GM21717 (cell line): ENCODE results near the gene HOXB2.

Source experiments
- ATAC-seq: cut with Tn5 transposase; IDR thresholded peaks from one replicate; pipeline ENCODE4 v1.9.1; 2021; ENCODE audit warnings: mild to moderate bottlenecking, moderate library complexity; ENCODE audit not compliant: unreplicated experiment

Gene HOXB2

DNA sequence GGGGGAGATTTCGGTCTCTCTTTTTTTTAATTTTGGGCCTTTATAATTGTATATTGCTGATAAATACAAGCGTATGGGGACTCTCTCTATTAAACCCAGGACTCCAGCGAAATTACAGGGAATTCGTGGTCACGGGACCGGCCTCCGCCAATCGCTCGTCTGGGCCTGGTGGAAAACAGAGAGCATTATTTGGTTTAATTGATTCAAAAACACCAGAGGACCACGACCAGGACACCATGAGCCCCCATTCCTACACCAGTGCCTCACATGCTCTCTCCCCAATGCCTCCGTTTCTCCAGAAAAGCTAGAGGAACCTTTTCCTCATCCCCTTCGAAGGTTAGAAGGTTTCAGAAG lies at the start of gene HOXB2:
Gene HOXB2, minus strand, starts transcription at position 88 of the 354 bp plus-strand sequence. CDS start 198 bp downstream, outside the sequence.
- no peak for ATAC-seq

DNA sequence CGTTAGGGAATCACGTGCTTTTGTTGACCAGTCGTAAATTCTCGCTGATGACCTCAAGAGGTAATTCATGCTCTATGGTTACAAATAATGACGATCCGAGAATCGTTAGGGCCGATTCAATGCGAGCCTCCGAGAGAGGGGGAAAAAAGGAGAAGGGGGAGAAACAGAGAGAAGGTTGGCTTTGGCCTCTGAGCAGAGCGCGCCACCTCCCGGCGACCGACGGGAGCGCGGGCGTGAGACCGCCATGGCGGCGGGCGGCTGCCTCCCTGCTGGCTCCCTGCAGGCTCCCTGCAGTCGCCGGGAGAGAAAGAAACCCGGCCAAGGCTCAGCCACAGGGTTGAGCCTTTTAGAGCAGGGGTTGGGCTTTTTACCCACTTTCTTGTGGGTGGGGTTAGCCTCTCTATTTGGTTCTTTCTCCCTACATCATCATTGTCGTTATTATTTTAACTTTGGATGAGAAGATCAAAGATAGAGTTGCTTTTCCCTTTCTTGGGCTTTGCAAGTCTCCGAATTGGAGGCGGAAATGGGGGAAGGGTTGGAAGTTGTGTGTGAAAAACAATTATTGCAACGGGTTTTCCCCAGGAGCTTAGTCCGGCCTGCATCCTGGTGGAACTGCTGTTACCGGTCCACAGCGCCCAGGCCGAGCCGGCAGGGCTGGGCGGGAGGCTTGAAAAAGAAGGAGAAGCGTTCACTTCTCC lies 49.1 kb upstream of the HOXB2 start:
- no peak for ATAC-seq

- ATAC-seq: no peak
Observed at GRCh38 chr17:48593126-48593829, 48.4 kb upstream of the HOXB2 start, which contains the start of gene HOXB5. HOXB5 (minus strand) TSS chr17:48593779; CDS start chr17:48593682, 97 bp downstream.

DNA sequence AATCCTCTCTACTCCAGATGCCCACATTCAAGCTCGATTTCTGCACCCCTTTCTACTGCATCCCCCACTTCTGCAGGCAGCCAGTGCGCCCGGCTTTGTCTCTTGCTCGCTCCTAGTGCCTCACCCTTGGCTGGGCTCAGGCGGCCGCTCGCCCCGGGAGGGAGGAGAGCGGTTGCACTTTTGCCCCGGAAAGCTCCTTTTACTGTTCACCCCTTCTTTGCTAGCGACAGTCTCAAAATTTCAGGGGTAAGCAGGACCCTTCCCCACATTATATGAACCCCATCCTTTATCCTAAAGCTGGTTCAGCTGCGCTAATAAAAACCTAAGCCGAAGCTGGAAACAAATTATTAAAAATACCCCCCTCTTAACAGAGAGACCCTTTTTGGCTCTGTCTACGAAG lies 47.7 kb upstream of the HOXB2 start:
- ATAC-seq: no peak

DNA sequence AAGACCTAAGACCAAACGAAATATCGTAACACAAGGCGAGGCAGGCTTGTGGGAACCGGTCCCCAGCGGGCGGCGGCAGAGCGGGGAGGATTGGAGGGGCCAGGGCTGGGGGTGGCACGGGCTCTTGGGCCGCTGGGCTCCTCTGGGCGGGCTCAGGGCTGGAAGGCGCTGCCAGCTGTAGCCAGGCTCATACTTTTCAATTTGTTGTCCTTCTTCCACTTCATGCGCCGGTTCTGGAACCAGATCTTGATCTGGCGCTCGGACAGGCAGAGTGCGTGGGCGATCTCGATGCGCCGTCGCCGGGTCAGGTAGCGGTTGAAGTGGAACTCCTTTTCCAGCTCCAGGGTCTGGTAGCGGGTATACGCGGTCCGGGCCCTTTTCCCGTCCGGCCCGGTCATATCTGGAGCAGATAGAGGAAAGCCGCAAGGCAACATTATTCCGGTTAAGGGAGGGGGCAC lies 47.2 kb upstream of the HOXB2 start:
- no peak for ATAC-seq

DNA sequence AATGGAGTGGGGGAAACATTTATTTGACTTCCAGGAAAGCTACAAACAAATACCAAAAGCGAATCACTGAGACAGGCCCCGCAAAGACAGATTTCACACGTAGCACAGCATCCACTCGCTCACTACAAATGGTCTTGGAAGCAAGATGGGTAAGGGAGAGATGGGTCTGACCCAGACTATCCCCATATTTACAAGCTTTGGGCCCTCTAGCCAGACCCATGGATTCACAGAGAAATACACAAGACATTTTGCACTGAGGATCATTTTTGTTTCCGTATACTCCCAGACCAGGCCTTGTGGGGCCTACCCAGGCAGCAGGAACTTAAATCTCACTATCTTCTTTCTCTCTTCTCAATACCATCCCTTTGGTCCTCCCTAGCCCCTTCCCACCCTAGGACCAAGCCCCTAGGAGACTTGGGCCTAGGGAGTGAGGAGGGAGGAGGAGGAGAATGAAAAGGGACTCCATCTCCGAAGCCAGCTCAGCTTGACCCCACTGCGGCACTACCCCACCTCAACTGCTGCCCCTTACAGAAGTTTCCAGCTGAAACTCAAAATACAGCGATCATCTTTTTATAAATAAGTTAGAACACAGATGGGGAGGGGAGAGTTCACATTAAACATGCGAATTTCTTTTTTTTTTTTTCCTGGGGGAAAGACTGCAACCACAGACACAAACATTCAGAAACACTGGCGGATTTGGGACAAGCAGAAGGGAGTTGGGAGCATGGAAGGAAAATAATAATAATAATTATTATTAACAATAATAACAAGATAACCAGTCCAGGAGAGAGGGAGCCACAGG lies 46.5 kb upstream of the HOXB2 start:
- no peak for ATAC-seq

- ATAC-seq: no peak
Observed at GRCh38 chr17:48590607-48591161, 45.8 kb upstream of the HOXB2 start.

DNA sequence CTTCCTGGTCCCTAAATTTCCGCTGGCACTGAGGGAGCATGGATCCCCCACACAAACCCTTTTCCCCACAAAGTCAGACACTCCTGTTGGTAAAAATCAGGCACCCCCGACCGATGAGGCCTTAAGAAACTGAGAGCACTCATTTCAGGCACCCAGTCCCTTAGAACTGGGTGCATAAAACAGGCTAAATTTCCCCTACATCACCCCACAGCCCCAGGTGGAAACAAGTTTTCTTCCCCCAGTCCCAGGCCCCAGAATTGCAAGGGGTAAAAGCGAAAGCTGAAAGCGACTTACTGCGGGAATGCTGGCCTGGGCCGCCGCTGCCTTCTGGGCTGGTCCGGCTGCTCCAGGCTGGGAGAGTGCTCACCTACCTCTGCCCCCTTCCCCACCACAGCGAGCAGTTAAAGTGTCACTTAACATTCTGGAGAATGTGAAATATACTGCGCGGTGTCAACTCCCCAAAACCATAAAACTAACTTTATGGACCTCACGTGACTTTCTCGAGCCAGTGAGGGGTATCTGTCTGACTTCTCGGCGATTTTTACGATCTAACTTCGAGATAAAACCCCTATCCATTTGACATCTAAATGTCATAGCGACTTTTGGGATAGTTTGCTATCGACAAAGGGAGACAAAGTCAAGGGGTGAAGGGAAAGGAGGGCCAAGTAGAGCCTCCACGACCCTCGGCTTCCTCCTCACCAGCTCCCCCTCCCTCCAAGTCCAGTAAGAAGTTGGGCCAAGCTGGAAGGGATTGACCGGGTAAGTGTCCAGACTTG lies 45.1 kb upstream of the HOXB2 start, which contains the start of gene HOXB3:
Gene HOXB3, minus strand, starts transcription at position 411 of the 776 bp plus-strand sequence. CDS start 37,767 bp downstream, outside the sequence.
- ATAC-seq: no peak

DNA sequence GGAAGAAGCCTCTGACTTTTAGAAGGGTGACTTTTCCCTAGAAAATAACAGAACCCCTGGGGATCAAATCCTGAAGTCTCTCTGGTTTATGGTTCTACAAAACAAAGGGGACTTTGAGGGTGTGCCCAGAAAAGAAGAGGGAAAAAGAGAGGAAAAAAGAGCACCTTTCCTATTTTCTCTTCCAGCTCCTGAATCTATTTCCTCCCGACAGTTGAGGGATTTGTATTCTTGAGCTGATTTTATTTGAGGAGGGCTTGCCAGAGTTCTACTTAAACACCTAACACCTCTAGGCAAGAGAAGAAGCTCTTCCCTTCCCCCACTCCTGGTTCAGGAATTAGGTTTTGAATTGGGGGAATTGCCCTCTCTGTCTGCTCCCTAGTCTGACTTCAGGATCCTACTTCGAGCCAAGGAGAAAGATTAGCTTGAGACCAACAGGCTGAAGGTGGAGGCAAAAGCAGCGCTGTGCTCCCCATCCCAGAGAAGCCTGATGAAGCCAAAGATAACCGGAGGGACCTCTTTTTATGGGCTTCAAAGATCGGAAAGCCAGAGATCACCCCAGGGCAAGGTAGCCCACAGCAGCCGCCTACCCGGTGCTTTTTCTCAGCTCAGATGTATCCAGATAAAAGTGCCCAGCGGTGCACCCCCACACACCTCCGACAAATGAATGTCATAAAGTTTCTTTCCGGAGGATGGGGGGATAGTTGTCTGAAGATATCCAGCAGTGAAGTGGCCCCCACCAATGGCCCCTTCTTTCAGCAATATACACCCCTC lies 44.3 kb upstream of the HOXB2 start:
- ATAC-seq: no peak

GRCh38 chr17:48588528-48588927 lies 43.6 kb upstream of the HOXB2 start:
- ATAC-seq: no peak

DNA sequence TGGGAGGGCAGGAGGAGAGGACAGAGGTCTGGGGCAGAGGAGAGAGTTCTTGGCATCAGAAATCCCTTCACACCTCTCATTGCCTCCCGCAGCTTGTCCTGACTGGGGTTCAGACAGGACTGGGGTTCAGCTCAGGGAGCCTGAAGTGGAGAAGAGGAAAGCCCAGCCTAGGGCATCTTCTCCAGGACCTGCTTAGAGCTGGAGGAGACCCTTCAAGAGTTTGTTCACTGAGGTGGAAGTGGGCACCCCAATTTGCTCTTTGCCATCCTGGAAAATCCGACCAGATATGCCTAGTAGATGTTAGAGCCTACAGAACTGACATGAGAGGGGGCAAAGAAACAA lies 43.1 kb upstream of the HOXB2 start:
- no peak for ATAC-seq

GRCh38 chr17:48587276-48588073 lies 42.6 kb upstream of the HOXB2 start:
- ATAC-seq: no peak

DNA sequence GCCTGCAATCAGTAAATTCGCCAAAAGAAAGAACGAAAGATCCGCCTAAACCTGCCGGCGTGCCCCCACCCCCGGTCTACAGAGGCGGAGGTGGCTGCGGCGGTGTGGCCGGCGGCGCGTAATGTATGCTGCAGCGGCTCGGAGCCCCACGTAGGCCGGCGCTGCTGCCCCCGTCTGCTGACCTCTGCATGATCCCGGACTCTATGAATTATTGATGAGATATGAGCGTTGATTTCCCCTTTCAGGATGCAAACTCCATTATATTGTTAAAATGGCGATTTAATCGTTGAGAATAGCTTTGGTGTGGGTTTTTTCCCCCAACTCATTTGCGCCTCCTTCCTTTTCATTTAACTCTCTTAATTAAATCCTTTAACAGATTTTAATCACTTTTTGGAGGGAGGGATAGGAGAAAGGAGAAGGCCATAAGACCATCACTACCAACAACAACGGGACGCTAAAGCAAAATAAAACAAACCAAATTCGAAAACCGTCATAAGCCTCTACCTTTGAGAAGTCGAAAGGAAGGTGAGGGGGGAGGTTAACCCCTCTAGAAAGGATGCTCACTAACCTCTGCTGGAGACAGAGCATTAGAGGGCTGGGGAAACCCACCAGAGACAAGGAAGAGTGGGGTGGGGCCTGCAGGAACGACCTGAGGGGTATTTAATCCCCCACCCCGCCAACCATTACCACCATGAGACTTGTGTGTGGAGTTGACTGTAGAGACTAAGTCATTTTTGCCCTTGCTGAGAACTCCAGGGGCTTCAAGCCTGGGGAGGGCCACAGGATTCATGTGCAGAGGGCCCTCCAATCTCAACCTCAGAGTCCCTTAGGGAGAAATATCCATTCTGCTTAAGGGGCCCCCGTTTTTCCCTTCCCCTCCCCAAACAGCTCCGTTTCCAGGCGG lies 41.7 kb upstream of the HOXB2 start:
- no peak for ATAC-seq

- no peak for ATAC-seq
Observed at GRCh38 chr17:48584223-48584741, 39.4 kb upstream of the HOXB2 start.

GRCh38 chr17:48583708-48584222 lies 38.9 kb upstream of the HOXB2 start:
- ATAC-seq: no peak

GRCh38 chr17:48582750-48583069 lies 37.8 kb upstream of the HOXB2 start:
- ATAC-seq: no peak

DNA sequence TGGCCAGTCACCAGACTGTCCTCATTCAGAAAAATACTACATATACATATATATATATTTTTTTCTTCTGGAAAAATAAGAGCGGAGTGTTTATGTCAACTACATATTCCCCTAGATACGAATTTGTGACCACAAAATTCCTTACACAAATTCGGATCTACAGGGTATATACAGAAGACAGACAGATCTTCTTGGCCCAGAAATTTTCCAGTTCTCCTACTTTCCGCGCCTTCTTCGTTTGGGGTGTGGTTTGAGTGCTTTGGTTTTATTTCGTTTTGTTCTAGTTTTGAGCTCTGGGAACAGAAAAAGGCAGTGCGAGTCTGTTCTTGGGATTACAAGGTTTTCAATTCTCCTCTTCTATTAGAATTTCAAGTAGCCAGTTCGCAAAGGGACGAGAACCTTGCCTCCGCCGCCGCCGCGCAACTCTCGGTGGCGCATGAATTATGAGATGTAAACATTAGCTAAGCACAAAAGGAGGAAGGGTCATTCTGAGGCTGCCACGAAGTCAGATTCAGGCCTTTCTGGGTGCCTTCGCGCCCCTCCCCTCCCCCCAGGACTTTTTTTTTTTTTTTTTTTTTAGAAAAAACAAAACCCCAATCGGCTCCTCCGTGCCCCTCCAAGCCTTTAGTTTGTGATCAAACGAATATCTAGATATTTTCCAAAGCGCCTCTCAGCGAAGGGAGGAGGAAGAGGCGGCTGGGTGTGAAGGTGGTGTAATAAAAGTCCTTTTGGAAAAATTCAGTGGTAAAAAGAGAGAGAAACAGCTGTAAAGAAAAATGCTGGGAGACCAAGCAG lies 35.0 kb upstream of the HOXB2 start:
- ATAC-seq: no peak
